Measurements from ENCODE around the gene CFAP68.
A peak's percentile ranks its signal among the peaks of the same experiment; 100 is the strongest.

Gene CFAP68

DNA sequence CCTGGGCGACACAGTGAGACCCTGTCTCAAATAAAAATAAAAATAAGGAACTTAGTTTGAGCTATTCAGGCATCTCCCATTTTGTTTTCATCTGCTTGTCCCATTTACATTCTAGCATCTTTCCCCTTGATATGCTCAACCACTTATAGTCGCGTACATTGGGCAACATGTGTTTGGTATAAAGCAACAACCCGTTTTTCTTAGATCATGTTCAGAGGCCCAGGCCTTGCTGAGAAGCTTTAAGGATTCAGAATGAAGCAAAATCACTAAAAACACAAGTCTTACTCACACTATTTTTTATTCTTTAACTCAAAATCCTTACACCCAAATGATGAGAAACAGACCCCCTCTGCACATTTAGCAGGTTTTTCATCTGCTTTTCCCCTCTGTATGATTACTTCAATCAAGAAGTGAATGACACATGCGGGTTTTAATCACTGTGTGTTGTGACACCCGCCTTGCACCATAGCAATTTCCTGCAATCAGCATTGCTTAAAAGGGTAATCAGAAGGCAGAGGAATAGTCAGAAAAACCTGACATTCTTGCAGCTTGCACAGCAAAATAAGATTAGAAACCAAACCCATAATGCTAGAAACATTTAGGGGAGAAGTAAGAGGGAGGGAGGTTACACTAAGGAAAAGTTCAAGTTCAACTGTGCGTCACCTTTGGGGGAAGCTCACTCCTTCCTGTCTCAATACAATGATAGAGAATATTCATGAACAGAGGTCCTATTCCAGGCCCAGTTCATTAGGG lies 33.9 kb upstream of the CFAP68 start:
- Histone ChIP-seq H3K36me3 (ENCODE audit: insufficient read depth, low read length) (peaks cover 28% of the 10 kb centered on the region), H3K4me2 (ENCODE audit: low read length) (no peak overlapping the region), H3K9me3 (replicated peaks; ENCODE audit: low read length) (no peaks in the 10 kb centered on the region), H3K4me1 (ENCODE audit: control insufficient read depth, insufficient read depth, low read length) (peaks cover 11% of the 10 kb centered on the region), H3K4me3 (ENCODE audit: low read length) (no peak overlapping the region), H3K9ac (ENCODE audit: low read depth, low read length) (no peak overlapping the region), H3K27me3 (ENCODE audit: control insufficient read depth, insufficient read depth, low read length) (no peaks in the 10 kb centered on the region)

DNA sequence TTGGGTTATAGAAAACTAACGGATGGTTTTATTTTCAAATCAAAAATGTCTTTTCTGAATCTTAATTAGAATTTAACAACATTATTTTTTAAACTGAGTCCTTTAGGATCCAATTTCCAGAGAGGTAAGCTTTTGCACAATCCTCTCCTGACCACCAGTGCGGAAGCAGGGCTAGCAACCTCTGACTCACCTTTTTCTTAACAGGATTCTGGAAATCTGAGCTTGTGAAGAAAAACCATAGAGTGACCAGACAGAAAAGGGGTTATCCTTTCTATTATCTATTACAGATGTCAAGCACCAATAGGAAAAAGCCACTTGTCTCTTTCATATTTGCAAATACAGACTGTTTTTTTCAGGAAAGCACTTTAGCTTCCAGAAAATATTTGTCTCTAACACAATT lies 33.3 kb upstream of the CFAP68 start:
- Histone ChIP-seq H3K4me1 (ENCODE audit: control insufficient read depth, insufficient read depth, low read length) (peaks cover 11% of the 10 kb centered on the region), H3K27me3 (ENCODE audit: control insufficient read depth, insufficient read depth, low read length) (no peaks in the 10 kb centered on the region), H3K9me3 (replicated peaks; ENCODE audit: low read length) (no peaks in the 10 kb centered on the region), H3K9ac (ENCODE audit: low read depth, low read length) (no peak overlapping the region), H3K36me3 (ENCODE audit: insufficient read depth, low read length) (peaks cover 32% of the 10 kb centered on the region), H3K4me2 (ENCODE audit: low read length) (no peak overlapping the region), H3K4me3 (ENCODE audit: low read length) (no peak overlapping the region)

DNA sequence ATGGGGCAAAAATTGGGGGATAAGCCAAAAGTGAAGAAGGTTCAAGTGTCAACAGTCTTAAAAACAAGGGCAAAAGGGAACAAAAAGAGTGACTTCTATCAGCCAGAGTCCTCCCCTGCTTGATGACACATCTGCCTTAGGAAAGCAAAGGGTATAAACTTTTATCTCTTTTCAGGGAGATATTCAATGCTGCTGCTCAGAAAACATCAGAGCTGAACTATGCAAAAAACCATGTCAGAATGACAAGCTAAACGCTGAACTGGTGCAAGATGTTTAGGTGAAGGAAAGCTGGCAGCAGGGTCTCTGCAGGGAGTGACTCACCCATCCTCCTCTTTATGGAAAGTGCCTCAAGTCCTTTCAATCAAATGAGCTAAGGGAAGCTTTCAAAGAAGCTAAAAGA lies 32.7 kb upstream of the CFAP68 start:
- Histone ChIP-seq H3K27me3 (ENCODE audit: control insufficient read depth, insufficient read depth, low read length) (no peaks in the 10 kb centered on the region), H3K4me2 (ENCODE audit: low read length) (no peak overlapping the region), H3K36me3 (ENCODE audit: insufficient read depth, low read length) (peaks cover 32% of the 10 kb centered on the region), H3K4me3 (ENCODE audit: low read length) (no peak overlapping the region), H3K4me1 (ENCODE audit: control insufficient read depth, insufficient read depth, low read length) (peaks cover 11% of the 10 kb centered on the region), H3K9ac (ENCODE audit: low read depth, low read length) (no peak overlapping the region), H3K9me3 (replicated peaks; ENCODE audit: low read length) (no peaks in the 10 kb centered on the region)

DNA sequence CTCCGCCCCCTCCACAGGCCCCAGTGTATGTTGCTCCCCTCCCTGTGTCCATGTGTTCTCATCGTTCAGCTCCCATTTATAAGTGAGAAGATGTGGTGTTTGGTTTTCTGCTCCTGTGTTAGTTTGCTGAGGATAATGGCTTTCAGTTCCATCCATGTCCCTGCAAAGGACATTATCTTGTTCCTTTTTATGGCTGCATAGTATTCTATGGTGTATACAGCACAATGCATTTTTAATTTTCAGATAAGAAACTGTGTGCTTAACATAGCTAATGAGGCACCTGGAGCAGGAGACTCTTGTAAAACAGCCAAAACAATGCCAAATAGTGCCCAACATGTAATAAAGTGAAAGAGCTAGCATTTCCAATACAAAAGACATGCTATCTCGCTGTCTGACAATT lies 29.7 kb upstream of the CFAP68 start:
- H3K4me1 ChIP-seq (ENCODE audit: control insufficient read depth, insufficient read depth, low read length) = peaks cover 11% of the 10 kb centered on the region
- no peaks in the 10 kb centered on the region for H3K9me3 ChIP-seq (replicated peaks; ENCODE audit: low read length)
- no peak overlapping the region for H3K9ac ChIP-seq (ENCODE audit: low read depth, low read length)
- H3K4me3 ChIP-seq (ENCODE audit: low read length) = no peak overlapping the region
- H3K27me3 ChIP-seq (ENCODE audit: control insufficient read depth, insufficient read depth, low read length) = no peaks in the 10 kb centered on the region
- no peak overlapping the region for H3K4me2 ChIP-seq (ENCODE audit: low read length)
- H3K36me3 ChIP-seq (ENCODE audit: insufficient read depth, low read length) = peaks cover 27% of the 10 kb centered on the region

DNA sequence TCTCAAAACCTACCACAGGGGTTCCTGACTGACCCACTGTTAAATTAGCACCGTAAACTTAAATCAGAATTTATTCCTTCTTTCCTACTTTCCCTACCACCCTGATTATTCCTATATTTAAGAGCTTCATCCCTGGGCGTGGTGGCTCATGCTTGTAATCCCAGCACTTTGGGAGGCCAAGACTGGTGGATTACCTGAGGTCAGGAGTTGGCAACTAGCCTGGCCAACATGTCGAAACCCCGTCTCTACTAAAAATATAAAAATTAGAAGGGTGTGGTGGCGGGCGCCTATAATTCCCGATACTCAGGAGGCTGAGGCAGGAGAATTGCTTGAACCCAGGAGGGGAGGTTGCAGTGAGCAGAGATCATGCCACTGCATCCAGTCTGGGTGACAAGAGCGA lies 28.3 kb upstream of the CFAP68 start:
- H3K9ac ChIP-seq (ENCODE audit: low read depth, low read length) = no peak overlapping the region
- peaks cover 11% of the 10 kb centered on the region for H3K4me1 ChIP-seq (ENCODE audit: control insufficient read depth, insufficient read depth, low read length)
- H3K36me3 ChIP-seq (ENCODE audit: insufficient read depth, low read length) = peaks cover 25% of the 10 kb centered on the region
- no peaks in the 10 kb centered on the region for H3K27me3 ChIP-seq (ENCODE audit: control insufficient read depth, insufficient read depth, low read length)
- H3K4me3 ChIP-seq (ENCODE audit: low read length) = no peak overlapping the region
- H3K9me3 ChIP-seq (replicated peaks; ENCODE audit: low read length) = no peaks in the 10 kb centered on the region
- no peak overlapping the region for H3K4me2 ChIP-seq (ENCODE audit: low read length)

DNA sequence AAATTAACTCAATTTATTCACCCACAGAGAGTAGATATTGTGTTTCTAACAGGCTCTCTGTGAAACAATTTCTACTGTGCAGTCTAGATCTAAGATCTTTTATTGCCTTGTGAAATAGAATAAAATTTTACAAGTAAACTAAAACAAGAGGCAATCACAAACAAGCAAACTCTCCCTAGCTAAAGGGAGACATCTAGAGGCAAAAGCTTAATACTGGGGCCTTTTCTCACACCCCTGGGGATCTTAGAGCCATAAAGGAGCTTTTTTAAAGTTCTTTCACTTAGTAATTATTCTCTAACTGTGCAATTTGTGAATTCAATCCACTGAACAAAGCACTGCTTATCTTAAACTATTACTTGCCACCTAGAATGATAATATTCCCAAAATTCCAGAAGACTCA lies 27.7 kb upstream of the CFAP68 start:
- Histone ChIP-seq H3K36me3 (ENCODE audit: insufficient read depth, low read length) (peaks cover 25% of the 10 kb centered on the region), H3K4me3 (ENCODE audit: low read length) (no peak overlapping the region), H3K4me1 (ENCODE audit: control insufficient read depth, insufficient read depth, low read length) (peaks cover 5% of the 10 kb centered on the region), H3K9ac (ENCODE audit: low read depth, low read length) (no peak overlapping the region), H3K9me3 (replicated peaks; ENCODE audit: low read length) (no peaks in the 10 kb centered on the region), H3K27me3 (ENCODE audit: control insufficient read depth, insufficient read depth, low read length) (no peaks in the 10 kb centered on the region), H3K4me2 (ENCODE audit: low read length) (no peak overlapping the region)

DNA sequence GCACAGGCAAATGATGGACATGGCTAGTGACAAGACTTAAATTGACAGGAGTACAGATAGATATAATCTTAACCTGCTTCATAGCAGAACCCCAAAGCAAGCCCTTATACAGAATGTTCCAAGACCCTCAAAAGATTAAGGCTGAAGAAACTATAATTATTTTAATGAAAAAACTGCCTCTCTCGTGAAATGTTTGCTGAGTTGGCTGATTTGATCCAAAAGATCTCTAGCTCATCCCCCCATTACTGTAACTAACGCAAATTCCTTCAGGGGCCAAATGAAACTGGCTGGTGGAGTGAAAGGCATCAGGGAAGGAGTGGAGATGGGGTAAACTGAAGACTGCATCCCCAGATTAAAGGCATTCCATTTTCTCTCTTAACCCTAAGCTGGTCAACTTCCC lies 27.2 kb upstream of the CFAP68 start:
- H3K27me3 ChIP-seq (ENCODE audit: control insufficient read depth, insufficient read depth, low read length) = no peaks in the 10 kb centered on the region
- no peak overlapping the region for H3K4me2 ChIP-seq (ENCODE audit: low read length)
- no peaks in the 10 kb centered on the region for H3K9me3 ChIP-seq (replicated peaks; ENCODE audit: low read length)
- H3K4me1 ChIP-seq (ENCODE audit: control insufficient read depth, insufficient read depth, low read length) = peaks cover 3% of the 10 kb centered on the region
- no peak overlapping the region for H3K9ac ChIP-seq (ENCODE audit: low read depth, low read length)
- H3K4me3 ChIP-seq (ENCODE audit: low read length) = no peak overlapping the region
- H3K36me3 ChIP-seq (ENCODE audit: insufficient read depth, low read length) = peaks cover 25% of the 10 kb centered on the region

DNA sequence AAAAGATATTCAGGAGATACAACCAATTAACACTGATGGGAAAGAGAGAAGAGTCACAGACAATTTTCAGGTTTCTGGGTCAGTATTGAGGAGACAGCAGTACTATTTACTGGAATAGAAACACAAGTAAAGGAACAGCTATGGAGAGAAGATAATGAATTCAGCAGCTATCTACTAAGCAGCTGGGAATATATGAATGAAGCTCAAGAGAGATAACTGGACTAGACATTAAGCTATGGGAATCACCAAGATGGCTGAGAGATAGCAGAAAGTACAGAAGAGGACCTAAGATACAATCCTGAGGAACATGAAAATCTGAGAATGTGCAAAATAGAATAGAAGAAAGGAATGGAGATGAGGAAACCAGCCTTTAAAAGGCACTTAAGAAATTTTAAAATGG lies 23.8 kb upstream of the CFAP68 start:
- Histone ChIP-seq H3K9ac (ENCODE audit: low read depth, low read length) (no peak overlapping the region), H3K4me1 (ENCODE audit: control insufficient read depth, insufficient read depth, low read length) (no peaks in the 10 kb centered on the region), H3K4me3 (ENCODE audit: low read length) (no peak overlapping the region), H3K36me3 (ENCODE audit: insufficient read depth, low read length) (peaks cover 37% of the 10 kb centered on the region), H3K27me3 (ENCODE audit: control insufficient read depth, insufficient read depth, low read length) (no peaks in the 10 kb centered on the region), H3K9me3 (replicated peaks; ENCODE audit: low read length) (no peaks in the 10 kb centered on the region), H3K4me2 (ENCODE audit: low read length) (no peak overlapping the region)

DNA sequence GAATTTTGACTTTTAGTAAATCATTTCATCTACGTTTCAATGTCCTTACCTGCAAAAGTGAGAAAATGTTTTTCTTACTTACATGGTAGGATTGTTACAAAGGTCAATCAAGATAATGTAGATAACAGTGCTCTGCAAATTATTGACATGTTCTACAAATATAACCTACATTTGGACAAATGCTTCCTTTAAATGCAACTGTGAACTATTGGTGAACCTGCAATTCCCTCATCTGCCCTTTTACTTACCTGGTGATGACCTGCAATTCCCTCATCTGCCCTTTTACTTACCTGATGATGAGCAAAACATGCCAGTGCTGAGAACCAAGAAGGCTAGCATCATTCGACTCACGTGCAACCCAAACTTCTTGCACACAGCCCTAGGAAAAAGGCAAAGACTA lies 19.1 kb upstream of the CFAP68 start:
- Histone ChIP-seq H3K9ac (ENCODE audit: low read depth, low read length) (no peak overlapping the region), H3K9me3 (replicated peaks; ENCODE audit: low read length) (no peaks in the 10 kb centered on the region), H3K4me2 (ENCODE audit: low read length) (no peak overlapping the region), H3K36me3 (ENCODE audit: insufficient read depth, low read length) (peaks cover 33% of the 10 kb centered on the region), H3K4me1 (ENCODE audit: control insufficient read depth, insufficient read depth, low read length) (no peaks in the 10 kb centered on the region), H3K4me3 (ENCODE audit: low read length) (no peak overlapping the region), H3K27me3 (ENCODE audit: control insufficient read depth, insufficient read depth, low read length) (no peaks in the 10 kb centered on the region)

DNA sequence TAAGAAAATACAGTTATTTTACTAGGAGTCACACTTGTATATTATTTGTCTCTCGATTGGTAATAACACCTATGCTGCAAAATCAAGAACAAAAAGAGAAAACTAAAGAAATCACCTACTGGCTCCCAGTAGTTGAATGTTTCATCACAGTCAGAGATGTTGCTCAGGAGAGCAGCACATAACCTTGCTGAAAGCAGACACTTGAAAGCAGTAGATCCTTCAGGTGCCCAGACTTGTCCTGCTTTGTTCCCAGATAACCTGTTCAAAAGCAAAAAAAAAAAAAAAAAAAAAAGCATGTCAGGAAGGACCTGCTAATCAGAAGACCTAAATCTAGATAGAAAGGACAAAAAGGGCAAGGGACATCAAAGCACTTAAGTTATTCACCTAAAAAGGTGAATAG lies 9.2 kb upstream of the CFAP68 start:
- H3K9me3 ChIP-seq (replicated peaks; ENCODE audit: low read length) = no peaks in the 10 kb centered on the region
- H3K9ac ChIP-seq (ENCODE audit: low read depth, low read length) = peak overlapping the region; percentile 91
- peak overlapping the region; percentile 91 for H3K4me2 ChIP-seq (ENCODE audit: low read length)
- H3K4me1 ChIP-seq (ENCODE audit: control insufficient read depth, insufficient read depth, low read length) = peaks cover 16% of the 10 kb centered on the region
- H3K4me3 ChIP-seq (ENCODE audit: low read length) = peak overlapping the region; percentile 94
- H3K27me3 ChIP-seq (ENCODE audit: control insufficient read depth, insufficient read depth, low read length) = no peaks in the 10 kb centered on the region
- H3K36me3 ChIP-seq (ENCODE audit: insufficient read depth, low read length) = peaks cover 15% of the 10 kb centered on the region

DNA sequence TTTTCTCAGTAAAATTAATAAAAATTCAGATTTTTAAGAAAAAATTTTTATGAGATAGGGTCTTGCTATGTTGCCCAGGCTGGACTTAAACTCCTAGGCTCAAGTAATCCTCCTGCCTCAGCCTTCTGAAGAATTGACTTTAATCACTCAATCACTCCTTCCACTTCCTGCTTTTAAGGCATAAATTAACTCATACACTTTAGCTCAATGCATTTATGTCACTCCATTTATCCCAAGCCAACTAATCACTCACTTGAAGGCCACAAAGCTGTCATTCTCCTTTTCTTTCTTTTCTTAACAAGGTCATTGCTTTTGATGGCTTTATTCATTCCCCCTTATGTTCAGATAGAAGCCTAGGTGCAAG lies 8.8 kb upstream of the CFAP68 start:
- peaks cover 11% of the 10 kb centered on the region for H3K36me3 ChIP-seq (ENCODE audit: insufficient read depth, low read length)
- H3K4me3 ChIP-seq (ENCODE audit: low read length) = peak overlapping the region; percentile 94
- no peaks in the 10 kb centered on the region for H3K9me3 ChIP-seq (replicated peaks; ENCODE audit: low read length)
- H3K4me1 ChIP-seq (ENCODE audit: control insufficient read depth, insufficient read depth, low read length) = peaks cover 16% of the 10 kb centered on the region
- peak overlapping the region; percentile 91 for H3K4me2 ChIP-seq (ENCODE audit: low read length)
- peak overlapping the region; percentile 91 for H3K9ac ChIP-seq (ENCODE audit: low read depth, low read length)
- no peaks in the 10 kb centered on the region for H3K27me3 ChIP-seq (ENCODE audit: control insufficient read depth, insufficient read depth, low read length)

DNA sequence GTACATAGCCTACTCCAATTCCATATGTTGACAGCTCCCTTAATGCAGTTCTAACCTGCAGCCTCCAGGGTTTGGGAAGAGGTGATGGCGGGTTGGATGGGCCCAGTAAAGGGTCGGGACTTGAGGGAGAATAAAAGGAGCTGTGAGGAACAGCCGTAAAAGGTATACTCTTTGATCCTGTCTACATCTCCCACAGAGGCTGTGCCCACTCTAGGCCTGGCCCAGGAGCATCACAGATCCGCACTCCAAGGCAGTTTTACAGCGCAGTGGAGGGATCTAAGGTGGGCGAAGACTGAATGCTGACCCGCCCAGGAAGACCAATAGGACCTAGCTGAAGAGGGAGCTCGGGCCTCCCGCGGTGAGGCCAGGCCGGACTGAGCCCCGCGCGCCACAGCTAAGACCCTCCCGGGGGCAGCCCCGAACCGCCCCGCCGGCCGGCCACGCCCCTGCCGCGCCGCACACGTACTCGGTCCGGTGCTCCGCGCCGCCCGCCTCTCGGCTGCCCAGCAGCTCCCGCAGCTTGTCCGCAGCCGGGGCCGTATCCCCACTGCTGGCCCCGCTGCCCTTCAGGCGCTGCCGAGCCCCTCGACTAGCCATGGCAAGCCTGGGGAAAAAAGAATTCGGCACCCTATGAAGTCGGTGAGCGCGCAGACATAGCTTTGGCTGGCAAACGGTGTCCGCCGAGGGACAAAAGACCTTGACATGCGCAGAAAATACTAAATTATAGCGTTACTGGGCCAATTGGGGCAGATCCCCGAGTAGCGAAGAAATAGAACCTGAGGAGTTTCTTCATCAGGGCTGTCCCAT lies 8.3 kb upstream of the CFAP68 start, which contains the start of gene ALG9:
ALG9 (minus strand) TSS at position 696 of the 807 bp plus-strand sequence; CDS start at position 597, 99 bp downstream.
- peak within 1 kb of the TSS; percentile 94 for H3K4me3 ChIP-seq (ENCODE audit: low read length)
- H3K9ac ChIP-seq (ENCODE audit: low read depth, low read length) = peak within 1 kb of the TSS; percentile 91
- peak within 1 kb of the TSS; percentile 91 for H3K4me2 ChIP-seq (ENCODE audit: low read length)
- H3K36me3 ChIP-seq (ENCODE audit: insufficient read depth, low read length) = peaks cover 9% of the 10 kb centered on the region
- H3K4me1 ChIP-seq (ENCODE audit: control insufficient read depth, insufficient read depth, low read length) = peaks cover 16% of the 10 kb centered on the region
- no peaks in the 10 kb centered on the region for H3K9me3 ChIP-seq (replicated peaks; ENCODE audit: low read length)
- no peaks in the 10 kb centered on the region for H3K27me3 ChIP-seq (ENCODE audit: control insufficient read depth, insufficient read depth, low read length)

All from skeletal muscle satellite cell (primary cell).